Measurements from ENCODE around the gene IL25.
"Not testable (repeated sequence)": the region's sequence is repeated elsewhere in the genome, so short reads cannot be mapped to it uniquely, and the experiment has no call there.

Gene IL25

GRCh38 chr14:23372509-23372908 is at the start of gene IL25:
IL25 (plus strand) TSS chr14:23372809.
- DNase-seq (ENCODE audit: low read depth) = no peak

GRCh38 chr14:23323838-23324454 is 48.7 kb upstream of the IL25 start:
- no peak for DNase-seq (ENCODE audit: low read depth)

GRCh38 chr14:23324455-23324846 is 48.2 kb upstream of the IL25 start:
- no peak for DNase-seq (ENCODE audit: low read depth)

- no peak for DNase-seq (ENCODE audit: low read depth)
These were observed 47.6 kb upstream of the IL25 start for GRCh38 chr14:23324993-23325392.

GRCh38 chr14:23325746-23326145 is 46.9 kb upstream of the IL25 start:
- DNase-seq (ENCODE audit: low read depth) = not testable (repeated sequence)

GRCh38 chr14:23326491-23327332 is 45.9 kb upstream of the IL25 start:
- no peak for DNase-seq (ENCODE audit: low read depth)

GRCh38 chr14:23327947-23328744 is 44.5 kb upstream of the IL25 start:
- peak; percentile 52 for DNase-seq (ENCODE audit: low read depth)

GRCh38 chr14:23335623-23336022 is 37.0 kb upstream of the IL25 start:
- DNase-seq (ENCODE audit: low read depth) = no peak

GRCh38 chr14:23339506-23340268 is 32.9 kb upstream of the IL25 start:
- no peak for DNase-seq (ENCODE audit: low read depth)

GRCh38 chr14:23344481-23344880 is 28.1 kb upstream of the IL25 start:
- DNase-seq (ENCODE audit: low read depth) = no peak

GRCh38 chr14:23345987-23346692 is 26.5 kb upstream of the IL25 start:
- DNase-seq (ENCODE audit: low read depth) = no peak

GRCh38 chr14:23346693-23347405 is 25.8 kb upstream of the IL25 start:
- no peak for DNase-seq (ENCODE audit: low read depth)

- no peak for DNase-seq (ENCODE audit: low read depth)
These were observed 25.0 kb upstream of the IL25 start for GRCh38 chr14:23347406-23348296.

- no peak for DNase-seq (ENCODE audit: low read depth)
These were observed 24.3 kb upstream of the IL25 start for GRCh38 chr14:23348297-23348655.

- DNase-seq (ENCODE audit: low read depth) = no peak
These were observed 23.3 kb upstream of the IL25 start for GRCh38 chr14:23349156-23349845.

- DNase-seq (ENCODE audit: low read depth) = no peak
These were observed 20.7 kb upstream of the IL25 start for GRCh38 chr14:23351681-23352505.

- DNase-seq (ENCODE audit: low read depth) = peak; percentile 34
These were observed 19.8 kb upstream of the IL25 start, which contains the start of gene SLC22A17 for GRCh38 chr14:23352506-23353432. SLC22A17 (minus strand) TSS chr14:23352887.
